HL-60/S4 treated with retinoic acid at 250 ng/mL for 4 days and 3 days (cell line): ENCODE results near the gene IFNL4.
"Not testable (repeated sequence)": the region's sequence is repeated elsewhere in the genome, so short reads cannot be mapped to it uniquely, and the experiment has no call there.

ENCODE experiments used
- in situ Hi-C: fragments of 300-500 bp; cut with MboI; formaldehyde crosslinking; loops from 2 replicates; pipeline ENCODE4 v1.7.0; 2022; ENCODE audit warnings: low sequenced_read_pairs

The IFNL4 gene

GRCh38 chr19:39261704-39262103, 13.0 kb upstream of the IFNL4 start:
- in situ Hi-C loops = no loop called here

DNA sequence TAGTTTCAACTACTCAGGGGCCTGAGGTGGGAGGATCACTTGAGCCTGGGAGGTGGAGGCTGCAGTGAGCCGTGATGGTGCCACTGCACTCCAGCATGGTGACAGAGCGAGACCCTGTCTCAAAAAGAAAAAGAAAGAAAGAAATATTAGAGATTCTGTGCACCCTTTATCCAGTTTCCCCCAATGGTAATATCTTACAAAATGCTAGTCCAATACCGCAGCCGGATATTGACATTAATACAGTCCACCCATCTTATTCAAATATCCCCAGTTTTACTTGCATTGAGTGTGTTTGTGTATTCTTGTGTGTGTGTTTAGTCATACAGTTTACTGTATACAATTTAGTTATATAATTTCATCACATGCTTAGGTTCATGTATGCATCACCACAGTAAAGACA, 8.6 kb upstream of the IFNL4 start:
- in situ Hi-C loops = no loop called here

GRCh38 chr19:39254531-39255345, 6.1 kb upstream of the IFNL4 start:
- in situ Hi-C loops = no loop called here

DNA sequence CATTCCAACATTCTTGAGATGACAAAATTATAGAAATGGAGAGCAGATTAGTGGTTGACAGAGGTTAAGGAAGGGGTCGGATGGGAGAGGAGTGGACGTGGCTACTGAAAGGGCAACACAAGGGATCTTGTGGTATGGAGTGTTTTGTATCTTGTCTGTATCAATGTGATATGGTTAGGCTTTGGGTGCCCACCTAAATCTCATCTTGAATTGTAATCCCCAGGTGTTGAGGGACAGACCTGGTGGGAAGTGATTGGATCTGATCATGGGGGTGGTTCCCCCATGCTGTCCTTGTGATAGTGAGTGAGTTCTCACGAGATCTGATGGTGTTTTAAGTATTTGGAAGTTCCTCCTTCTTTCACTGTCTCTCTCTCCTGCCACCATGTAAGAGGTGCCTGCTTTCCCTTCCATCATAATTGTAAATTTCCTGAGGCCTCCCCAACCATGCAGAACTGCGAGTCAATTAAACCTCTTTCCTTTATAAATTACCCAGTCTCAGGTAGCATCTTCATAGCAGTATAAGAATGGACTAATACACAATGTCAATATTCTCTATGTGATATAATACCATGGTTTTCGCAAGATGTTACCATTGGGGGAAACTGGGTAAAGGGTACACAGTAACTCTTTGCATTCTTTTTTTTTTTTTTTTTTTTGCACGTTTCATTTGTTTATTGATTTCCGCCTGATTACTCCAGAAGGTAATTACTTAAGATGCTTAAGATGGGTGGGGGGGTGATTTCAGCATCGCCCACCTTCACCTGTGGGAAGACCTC, 4.9 kb upstream of the IFNL4 start:
- in situ Hi-C loops = no loop called here

- in situ Hi-C loops = no loop called here
These were observed 3.8 kb upstream of the IFNL4 start for GRCh38 chr19:39252458-39252857.

DNA sequence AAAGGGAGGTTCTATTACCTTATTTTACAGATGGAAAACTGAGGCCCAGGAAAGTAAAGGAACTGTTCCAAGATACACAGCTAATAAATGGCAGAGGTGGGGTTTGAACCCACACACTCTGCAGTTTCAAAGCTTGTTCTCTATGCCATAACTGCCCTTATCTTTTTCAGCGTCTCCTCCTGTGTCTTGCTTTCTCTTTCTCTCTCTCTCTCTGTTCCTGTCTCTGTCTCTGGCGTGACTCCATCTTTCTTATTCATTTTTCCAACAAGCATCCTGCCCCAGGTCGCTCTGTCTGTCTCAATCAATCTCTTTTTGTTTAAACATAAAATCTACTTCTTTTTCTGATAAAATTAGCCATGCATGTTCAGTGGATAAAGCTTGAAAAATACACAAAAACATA, 3.2 kb upstream of the IFNL4 start:
- in situ Hi-C loops = no loop called here

- in situ Hi-C loops = no loop called here
These were observed 2.4 kb upstream of the IFNL4 start for GRCh38 chr19:39251081-39251480.

DNA sequence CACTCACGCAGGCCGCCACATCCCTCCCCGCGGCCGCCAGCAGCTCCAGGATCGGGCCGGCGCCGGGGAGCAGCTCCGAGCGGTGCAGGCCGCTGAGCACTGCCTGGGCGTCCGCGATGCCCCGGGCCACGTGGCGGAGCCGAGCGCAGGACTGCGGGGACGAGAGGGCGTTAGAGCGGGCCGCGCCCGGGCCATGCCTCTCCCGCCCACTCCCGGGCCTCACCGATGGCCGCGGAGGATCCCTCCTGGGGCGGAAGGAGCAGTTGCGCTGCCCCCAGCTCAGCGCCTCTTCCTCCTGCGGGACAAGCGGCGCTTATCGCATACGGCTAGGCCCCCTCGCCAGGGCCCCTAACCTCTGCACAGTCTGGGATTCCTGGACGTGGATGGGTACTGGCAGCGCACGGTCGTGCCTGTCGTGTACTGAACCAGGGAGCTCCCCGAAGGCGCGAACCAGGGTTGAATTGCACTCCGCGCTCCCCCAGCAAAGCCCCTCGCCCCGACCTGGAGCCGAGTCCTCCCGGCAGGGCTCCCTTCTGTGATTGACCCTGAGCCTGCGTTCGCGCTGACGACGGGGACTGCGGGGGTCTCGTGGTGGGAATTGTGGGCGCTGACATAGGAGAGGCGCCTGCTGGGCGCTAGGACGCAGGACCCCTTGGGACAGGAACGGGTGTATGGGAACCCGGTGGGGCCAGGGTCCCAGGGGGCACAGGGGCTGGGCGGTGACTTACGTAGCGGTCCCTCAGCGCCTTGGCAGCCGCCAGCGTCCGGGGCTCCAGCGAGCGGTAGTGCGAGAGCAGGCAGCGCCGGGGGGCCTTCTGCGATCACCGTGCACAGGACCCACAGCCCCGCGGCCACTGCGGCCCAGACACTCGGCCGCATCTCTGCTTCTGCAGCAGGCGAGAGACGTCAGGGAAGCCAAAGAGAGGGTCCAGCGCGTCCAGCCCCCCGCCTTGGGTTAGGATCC, 673 bp downstream of the IFNL4 start:
- in situ Hi-C loops = no loop called here

DNA sequence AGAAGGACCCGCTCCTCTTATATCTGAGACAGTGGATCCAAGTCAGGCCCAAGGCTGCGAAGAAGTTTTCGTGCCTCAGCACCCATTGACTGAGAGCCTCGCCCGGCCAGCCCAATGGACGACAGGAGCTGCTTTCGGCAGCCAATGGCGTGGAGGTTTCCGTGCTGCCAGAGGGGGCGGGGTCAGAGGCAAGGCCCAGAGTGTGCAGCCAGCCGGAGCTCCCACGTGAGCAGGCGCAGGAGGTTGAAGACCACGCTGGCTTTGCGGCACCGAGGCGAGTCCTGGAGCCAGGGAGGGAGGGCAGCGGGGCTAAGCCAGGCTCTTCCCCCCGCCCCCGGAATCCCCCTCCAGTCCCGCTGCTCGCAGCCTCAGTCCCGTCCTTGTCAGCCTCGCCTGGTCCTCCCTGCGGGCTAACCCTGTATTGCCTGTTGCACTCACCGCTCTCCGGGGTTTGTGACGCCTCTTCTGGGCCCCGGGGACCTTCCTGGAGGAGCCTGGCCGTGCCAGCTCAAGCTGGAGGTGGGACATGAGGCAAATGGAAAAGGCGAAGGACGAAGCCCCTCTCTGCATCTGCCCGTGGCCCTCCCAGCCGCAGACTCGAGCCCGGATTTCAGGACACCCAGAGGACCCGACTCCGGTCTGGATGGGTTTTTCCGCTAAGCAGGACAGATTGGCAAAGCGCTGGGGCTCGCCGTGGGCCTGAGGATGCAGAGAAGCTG, 1.5 kb downstream of the IFNL4 start:
- in situ Hi-C loops = no loop called here

GRCh38 chr19:39245166-39245565, 3.5 kb downstream of the IFNL4 start:
- in situ Hi-C loops = not testable (repeated sequence)

GRCh38 chr19:39244410-39245100, 4.1 kb downstream of the IFNL4 start, which contains the start of gene IFNL3:
Gene IFNL3, minus strand, starts transcription at chr19:39245006. Its CDS starts 39 bp downstream, at chr19:39244967.
- in situ Hi-C loops = not testable (repeated sequence)

- in situ Hi-C loops = not testable (repeated sequence)
These were observed 4.9 kb downstream of the IFNL4 start for GRCh38 chr19:39243741-39244140.

DNA sequence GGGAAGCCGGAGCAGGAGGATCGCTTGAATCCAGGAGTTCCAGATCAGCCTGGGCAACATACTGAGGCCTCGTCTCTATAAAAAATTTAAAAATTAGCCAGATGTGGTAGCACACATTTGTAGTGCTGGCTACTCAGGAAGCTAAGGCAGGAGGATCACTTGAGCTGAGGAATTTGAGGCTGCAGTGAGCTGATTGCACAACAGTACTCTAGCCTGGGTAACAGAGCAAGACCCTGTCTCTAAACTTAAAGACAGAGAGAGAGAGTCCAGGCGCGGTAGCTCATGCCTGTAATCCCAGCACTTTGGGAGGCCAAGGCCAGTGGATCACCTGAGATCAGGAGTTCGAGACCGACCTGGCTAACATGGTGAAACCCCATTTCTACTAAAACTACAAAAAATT, 8.2 kb downstream of the IFNL4 start:
- in situ Hi-C loops = no loop called here

DNA sequence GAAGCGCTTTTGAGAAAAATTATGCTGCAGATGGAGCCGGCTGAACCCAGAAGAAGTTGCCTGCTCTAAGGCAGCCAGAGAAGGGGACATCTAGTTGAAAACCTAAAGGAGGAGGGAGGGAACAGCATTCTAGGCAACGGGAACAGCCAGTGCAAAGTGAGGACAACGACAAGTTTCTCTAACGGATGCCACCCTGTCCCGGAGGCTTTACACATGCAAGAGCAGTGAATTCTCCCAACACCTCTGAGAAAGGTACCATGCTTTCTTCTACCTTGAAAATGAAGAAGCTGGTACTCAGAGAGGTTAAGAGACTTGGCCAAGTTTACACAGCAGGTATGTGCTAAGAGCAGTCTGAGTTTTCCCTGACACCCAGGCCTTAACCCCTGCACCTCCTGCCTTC, 9.7 kb downstream of the IFNL4 start:
- in situ Hi-C loops = no loop called here

DNA sequence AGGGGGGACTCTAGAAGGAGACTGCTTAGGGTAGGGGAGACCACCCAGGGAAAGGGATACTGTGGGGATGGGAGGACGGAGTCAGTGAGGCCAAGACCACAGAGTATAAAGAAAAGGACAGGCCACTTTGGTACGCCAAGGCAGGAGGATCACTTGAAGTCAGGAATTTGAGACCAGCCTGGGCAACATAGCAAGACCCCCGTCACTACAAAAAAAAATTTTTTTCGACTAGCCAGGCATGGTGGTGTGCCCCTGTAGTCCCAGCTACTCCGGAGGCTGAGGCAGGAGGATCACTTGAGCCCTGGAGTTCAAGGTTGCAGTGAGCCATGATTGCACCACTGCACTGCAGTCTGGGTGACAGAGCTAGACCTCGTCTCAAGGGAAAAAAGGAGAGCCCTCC, 10.4 kb downstream of the IFNL4 start:
- in situ Hi-C loops = no loop called here

DNA sequence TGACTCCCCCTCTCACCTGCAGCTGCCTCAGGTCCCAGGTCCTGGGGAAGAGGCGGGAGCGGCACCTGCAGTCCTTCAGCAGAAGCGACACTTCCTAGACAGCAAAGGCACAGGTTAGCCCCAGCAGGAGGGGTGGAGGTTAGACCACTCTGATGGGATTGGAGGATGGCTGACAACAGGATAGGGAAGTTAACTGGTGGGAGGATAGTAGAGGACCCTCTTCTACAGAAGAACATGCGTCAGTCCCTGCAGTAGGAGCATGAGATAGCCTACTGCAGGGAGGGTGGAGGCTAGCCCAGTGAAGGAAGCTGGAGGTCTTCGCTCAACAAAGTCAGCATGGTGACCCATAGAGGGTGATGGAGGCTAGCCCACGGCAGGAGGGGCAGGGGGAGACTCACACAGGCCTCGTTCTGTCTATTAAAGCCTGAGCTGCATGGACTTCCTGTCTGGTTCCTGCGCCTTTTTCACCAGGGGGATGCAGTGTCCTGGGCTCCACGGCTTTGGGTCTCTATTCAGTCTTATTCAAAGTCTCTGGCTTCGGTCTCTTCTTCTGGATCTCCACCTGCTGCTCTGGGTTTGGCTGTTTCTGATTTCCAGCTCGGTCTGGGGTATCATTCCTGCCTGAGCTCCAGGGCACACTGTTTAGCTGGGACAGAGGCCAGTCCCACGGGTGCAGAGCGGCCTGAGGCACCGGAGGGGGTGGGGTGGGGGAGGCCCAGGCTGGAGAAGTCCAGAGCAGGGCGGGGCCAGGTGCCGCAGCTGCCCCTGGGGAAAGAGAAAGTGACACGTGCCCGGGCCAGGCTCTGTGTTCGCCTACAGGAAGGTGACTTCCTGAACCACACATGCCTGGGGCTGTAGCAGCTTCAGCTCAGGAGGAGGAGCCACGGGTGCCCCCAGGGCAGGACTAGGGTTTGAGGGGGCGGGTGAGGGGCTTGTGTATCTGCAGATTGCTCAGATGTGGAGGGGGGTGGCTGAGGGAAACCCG, 11.2 kb downstream of the IFNL4 start:
- in situ Hi-C loops = no loop called here

- in situ Hi-C loops = no loop called here
These were observed 12.1 kb downstream of the IFNL4 start for GRCh38 chr19:39236527-39236926.

GRCh38 chr19:39232708-39233107, 15.9 kb downstream of the IFNL4 start:
- in situ Hi-C loops = no loop called here
